ENCODE data around the gene CDC14A. TPM values are rescaled to one million over a fixed set of nuclear protein-coding genes. Genes with fewer than 3 reads are reported as not detected.

CDC14A gene
- total and polyA plus RNA-seq, 2 donors, result 8.3 to 9.8 TPM

DNA sequence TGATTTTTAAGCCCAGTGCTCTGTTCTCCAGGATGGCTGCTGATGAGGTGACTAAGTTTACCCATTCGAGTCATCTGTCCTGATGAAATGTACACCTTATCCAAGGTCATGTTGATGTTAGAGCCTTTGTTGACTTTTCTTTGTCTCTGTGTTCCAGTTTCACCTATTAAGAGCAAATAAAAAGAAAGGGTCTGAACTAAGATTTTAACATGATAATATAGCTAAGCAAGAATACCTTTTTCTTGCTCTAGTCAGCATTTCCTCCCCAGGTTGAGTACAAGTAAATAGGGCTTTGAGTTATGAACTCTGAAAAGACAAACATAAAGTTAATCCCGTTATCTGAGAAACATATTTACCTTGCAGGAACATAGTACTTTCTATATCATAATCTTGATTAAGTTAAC is 133.6 kb downstream of the CDC14A start:
- no peak overlapping the region for H3K27ac ChIP-seq (ENCODE audit: low read depth in 1 of 2, low read length in 1 of 2)
- no peaks in the 10 kb centered on the region for H3K27me3 ChIP-seq (ENCODE audit: control insufficient read depth in 2 of 2, insufficient read depth in 1 of 2, low read length in 1 of 2)
- no peaks in the 10 kb centered on the region for H3K4me1 ChIP-seq (ENCODE audit: control insufficient read depth in 2 of 2, insufficient read depth in 2 of 2, low read length in 2 of 2)
- no peak overlapping the region for H3K4me3 ChIP-seq (ENCODE audit: low read length in 2 of 2)
- no peaks in the 10 kb centered on the region for H3K9me3 ChIP-seq (ENCODE audit: control insufficient read depth in 2 of 2, insufficient read depth in 1 of 2, low read length in 1 of 2)
- DNase-seq (ENCODE audit: low read depth in 6 of 9, low spot score in 9 of 9), result no peak
- WGBS, result 98% methylated on average over 2 of the region's 2 CpGs
- peaks cover 0 to 3% of the 10 kb centered on the region in 2 donors for H3K36me3 ChIP-seq (ENCODE audit: control insufficient read depth in 2 of 2, insufficient read depth in 2 of 2, low read length in 1 of 2)

DNA sequence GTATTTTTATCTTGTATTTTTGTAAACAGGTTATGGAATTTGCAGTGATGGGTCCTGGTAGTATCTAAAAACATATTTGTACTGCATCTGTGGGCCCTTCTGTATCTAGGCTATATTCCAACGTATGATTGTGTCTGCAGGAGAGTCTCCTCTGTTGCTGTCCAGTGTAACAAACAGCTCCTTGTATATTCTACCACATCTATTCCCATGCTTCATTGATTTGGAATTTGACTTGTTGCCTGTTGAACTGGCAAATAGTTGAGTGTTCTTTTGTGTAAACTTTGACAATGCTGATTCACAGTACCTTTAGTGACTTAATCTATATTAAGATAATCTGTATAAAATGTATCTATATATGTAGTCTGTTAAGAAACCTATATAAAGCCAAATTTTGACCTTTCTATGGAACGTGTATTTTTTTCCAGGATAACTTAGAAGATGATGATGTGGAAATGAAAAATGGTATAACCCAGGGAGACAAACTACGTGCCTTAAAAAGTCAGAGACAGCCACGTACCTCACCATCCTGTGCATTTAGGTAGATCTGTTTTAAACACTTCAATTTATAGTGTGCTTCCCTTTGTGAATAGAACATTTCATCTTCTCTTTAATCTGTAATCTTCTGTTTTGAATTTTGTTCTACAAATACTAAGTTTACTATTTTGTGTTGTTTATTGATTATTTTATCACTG is 142.2 kb downstream of the CDC14A start:
- 98% methylated on average over 4 of the region's 4 CpGs for WGBS
- no peaks in the 10 kb centered on the region for H3K9me3 ChIP-seq (ENCODE audit: control insufficient read depth in 2 of 2, insufficient read depth in 1 of 2, low read length in 1 of 2)
- H3K4me3 ChIP-seq (ENCODE audit: low read length in 2 of 2), result no peak overlapping the region
- peaks cover 13 to 19% of the 10 kb centered on the region in 2 donors for H3K36me3 ChIP-seq (ENCODE audit: control insufficient read depth in 2 of 2, insufficient read depth in 2 of 2, low read length in 1 of 2)
- H3K4me1 ChIP-seq (ENCODE audit: control insufficient read depth in 2 of 2, insufficient read depth in 2 of 2, low read length in 2 of 2), result no peaks in the 10 kb centered on the region
- no peak for DNase-seq (ENCODE audit: low read depth in 6 of 9, low spot score in 9 of 9)
- H3K27ac ChIP-seq (ENCODE audit: low read depth in 1 of 2, low read length in 1 of 2), result no peak overlapping the region
- no peaks in the 10 kb centered on the region for H3K27me3 ChIP-seq (ENCODE audit: control insufficient read depth in 2 of 2, insufficient read depth in 1 of 2, low read length in 1 of 2)

DNA sequence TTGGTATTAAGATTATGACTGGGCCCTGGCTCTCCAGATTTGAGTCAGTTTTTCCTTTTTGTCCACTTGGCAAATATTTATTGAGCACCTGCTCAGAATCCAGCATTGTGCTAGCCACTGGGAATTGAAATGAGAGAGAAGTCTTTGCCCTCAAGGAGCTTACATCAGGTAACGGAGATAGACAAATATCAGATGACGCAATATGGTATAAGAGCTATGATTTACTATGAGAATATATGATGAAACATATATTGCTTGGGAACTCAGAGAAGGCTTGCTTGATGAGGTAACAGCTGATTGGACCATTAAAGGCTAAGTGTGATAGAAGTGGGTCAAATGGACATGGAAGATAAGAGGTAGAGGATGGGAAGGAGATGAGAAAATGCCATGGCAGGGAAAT is 144.6 kb downstream of the CDC14A start:
- H3K36me3 ChIP-seq (ENCODE audit: control insufficient read depth in 2 of 2, insufficient read depth in 2 of 2, low read length in 1 of 2), result peaks cover 20 to 33% of the 10 kb centered on the region in 2 donors
- no peak overlapping the region for H3K4me3 ChIP-seq (ENCODE audit: low read length in 2 of 2)
- WGBS, result 99% methylated on average over 2 of the region's 2 CpGs
- DNase-seq (ENCODE audit: low read depth in 6 of 9, low spot score in 9 of 9), result no peak
- no peaks in the 10 kb centered on the region for H3K27me3 ChIP-seq (ENCODE audit: control insufficient read depth in 2 of 2, insufficient read depth in 1 of 2, low read length in 1 of 2)
- no peaks in the 10 kb centered on the region for H3K9me3 ChIP-seq (ENCODE audit: control insufficient read depth in 2 of 2, insufficient read depth in 1 of 2, low read length in 1 of 2)
- no peaks in the 10 kb centered on the region for H3K4me1 ChIP-seq (ENCODE audit: control insufficient read depth in 2 of 2, insufficient read depth in 2 of 2, low read length in 2 of 2)
- no peak overlapping the region for H3K27ac ChIP-seq (ENCODE audit: low read depth in 1 of 2, low read length in 1 of 2)

DNA sequence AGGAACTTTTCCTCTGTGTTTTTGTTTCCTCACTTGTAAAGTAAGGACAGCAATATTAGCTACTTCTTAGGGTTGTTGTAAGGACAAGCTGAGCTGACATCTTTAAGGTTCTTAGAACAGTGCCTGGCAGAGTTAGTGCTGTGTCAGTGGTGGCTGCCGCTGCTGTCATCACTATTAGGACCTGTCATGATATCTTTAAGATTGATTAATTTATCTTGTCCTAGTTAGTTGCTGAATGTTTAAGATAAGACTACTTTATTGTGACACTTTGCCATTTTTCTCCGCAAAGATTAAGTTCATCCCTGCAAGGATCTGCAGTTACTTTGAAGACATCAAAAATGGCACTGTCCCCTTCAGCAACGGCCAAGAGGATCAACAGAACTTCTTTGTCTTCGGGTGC is 145.5 kb downstream of the CDC14A start:
- H3K9me3 ChIP-seq (ENCODE audit: control insufficient read depth in 2 of 2, insufficient read depth in 1 of 2, low read length in 1 of 2), result no peaks in the 10 kb centered on the region
- no peak for DNase-seq (ENCODE audit: low read depth in 6 of 9, low spot score in 9 of 9)
- no peak overlapping the region for H3K4me3 ChIP-seq (ENCODE audit: low read length in 2 of 2)
- WGBS, result 98% methylated on average over 4 of the region's 4 CpGs
- H3K36me3 ChIP-seq (ENCODE audit: control insufficient read depth in 2 of 2, insufficient read depth in 2 of 2, low read length in 1 of 2), result peaks cover 20 to 33% of the 10 kb centered on the region in 2 donors
- no peaks in the 10 kb centered on the region for H3K27me3 ChIP-seq (ENCODE audit: control insufficient read depth in 2 of 2, insufficient read depth in 1 of 2, low read length in 1 of 2)
- no peaks in the 10 kb centered on the region for H3K4me1 ChIP-seq (ENCODE audit: control insufficient read depth in 2 of 2, insufficient read depth in 2 of 2, low read length in 2 of 2)
- no peak overlapping the region for H3K27ac ChIP-seq (ENCODE audit: low read depth in 1 of 2, low read length in 1 of 2)

DNA sequence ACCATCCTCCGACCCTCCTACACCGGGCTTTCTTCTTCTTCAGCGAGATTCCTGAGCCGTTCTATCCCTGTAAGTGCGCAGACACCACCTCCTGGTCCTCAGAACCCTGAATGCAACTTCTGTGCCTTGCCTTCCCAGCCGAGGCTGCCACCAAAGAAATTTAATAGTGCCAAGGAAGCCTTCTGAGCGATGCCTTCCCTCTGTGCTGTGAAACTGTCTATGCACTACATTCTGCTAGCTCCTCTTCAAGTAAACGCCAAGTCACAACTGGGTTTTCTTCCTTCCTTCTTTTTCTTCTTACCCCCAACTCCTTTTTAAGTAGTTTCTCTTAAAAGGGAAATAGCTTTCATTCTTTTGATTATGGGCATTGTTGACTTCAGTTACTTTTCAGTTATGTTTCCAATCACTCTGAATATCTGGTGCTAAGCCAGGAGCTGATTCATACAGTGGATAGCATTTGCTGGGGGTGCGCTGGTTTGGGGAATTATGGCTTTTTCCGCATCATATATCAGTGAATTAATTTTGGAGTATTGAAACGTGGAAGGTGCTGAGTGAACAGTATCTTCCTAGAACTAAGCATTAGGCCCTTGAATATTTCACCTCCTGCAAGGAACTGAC is 147.0 kb downstream of the CDC14A start:
- H3K4me3 ChIP-seq (ENCODE audit: low read length in 2 of 2), result no peak overlapping the region
- H3K27ac ChIP-seq (ENCODE audit: low read depth in 1 of 2, low read length in 1 of 2), result no peak overlapping the region
- 98% methylated on average over 11 of the region's 11 CpGs for WGBS
- H3K27me3 ChIP-seq (ENCODE audit: control insufficient read depth in 2 of 2, insufficient read depth in 1 of 2, low read length in 1 of 2), result no peaks in the 10 kb centered on the region
- peaks cover 20 to 33% of the 10 kb centered on the region in 2 donors for H3K36me3 ChIP-seq (ENCODE audit: control insufficient read depth in 2 of 2, insufficient read depth in 2 of 2, low read length in 1 of 2)
- H3K9me3 ChIP-seq (ENCODE audit: control insufficient read depth in 2 of 2, insufficient read depth in 1 of 2, low read length in 1 of 2), result no peaks in the 10 kb centered on the region
- no peak for DNase-seq (ENCODE audit: low read depth in 6 of 9, low spot score in 9 of 9)
- no peaks in the 10 kb centered on the region for H3K4me1 ChIP-seq (ENCODE audit: control insufficient read depth in 2 of 2, insufficient read depth in 2 of 2, low read length in 2 of 2)

DNA sequence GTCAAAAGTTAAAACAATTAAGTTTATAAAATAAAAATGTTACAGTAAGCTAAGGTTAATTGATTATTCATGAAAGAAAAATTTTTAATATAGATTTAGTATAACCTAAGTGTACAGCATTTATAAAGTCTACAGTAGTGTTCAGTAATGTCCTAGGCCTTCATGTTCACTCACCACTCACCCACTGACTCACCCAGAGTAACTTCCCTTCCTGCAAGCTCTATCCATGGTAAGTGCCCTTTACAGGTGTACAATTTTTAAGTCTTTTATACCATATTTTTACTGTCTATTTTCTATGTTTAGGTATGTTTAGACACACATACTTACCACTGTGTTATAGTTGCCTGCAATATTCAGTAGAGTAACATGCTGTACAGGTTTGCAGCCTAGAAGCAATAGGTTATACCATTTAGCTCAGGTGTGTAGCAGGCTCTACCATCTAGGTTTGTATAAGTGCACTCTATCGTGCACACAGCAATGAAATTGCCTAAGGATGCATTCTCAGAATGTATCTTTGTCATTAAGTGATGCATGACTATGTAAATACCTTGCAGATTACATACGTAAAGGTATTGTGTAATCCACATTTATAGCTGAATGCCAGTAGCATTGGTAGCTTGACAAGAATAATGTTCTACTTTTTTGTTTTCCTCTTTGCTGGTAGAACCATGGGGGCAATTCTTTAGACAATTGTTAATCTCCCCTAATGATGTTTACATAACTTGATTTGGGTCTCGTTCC is 149.9 kb downstream of the CDC14A start:
- WGBS, result 95% methylated on average over 3 of the region's 3 CpGs
- no peak for DNase-seq (ENCODE audit: low read depth in 6 of 9, low spot score in 9 of 9)
- H3K27me3 ChIP-seq (ENCODE audit: control insufficient read depth in 2 of 2, insufficient read depth in 1 of 2, low read length in 1 of 2), result no peaks in the 10 kb centered on the region
- no peaks in the 10 kb centered on the region for H3K9me3 ChIP-seq (ENCODE audit: control insufficient read depth in 2 of 2, insufficient read depth in 1 of 2, low read length in 1 of 2)
- no peaks in the 10 kb centered on the region for H3K4me1 ChIP-seq (ENCODE audit: control insufficient read depth in 2 of 2, insufficient read depth in 2 of 2, low read length in 2 of 2)
- H3K27ac ChIP-seq (ENCODE audit: low read depth in 1 of 2, low read length in 1 of 2), result no peak overlapping the region
- H3K4me3 ChIP-seq (ENCODE audit: low read length in 2 of 2), result no peak overlapping the region
- peaks cover 20 to 32% of the 10 kb centered on the region in 2 donors for H3K36me3 ChIP-seq (ENCODE audit: control insufficient read depth in 2 of 2, insufficient read depth in 2 of 2, low read length in 1 of 2)

DNA sequence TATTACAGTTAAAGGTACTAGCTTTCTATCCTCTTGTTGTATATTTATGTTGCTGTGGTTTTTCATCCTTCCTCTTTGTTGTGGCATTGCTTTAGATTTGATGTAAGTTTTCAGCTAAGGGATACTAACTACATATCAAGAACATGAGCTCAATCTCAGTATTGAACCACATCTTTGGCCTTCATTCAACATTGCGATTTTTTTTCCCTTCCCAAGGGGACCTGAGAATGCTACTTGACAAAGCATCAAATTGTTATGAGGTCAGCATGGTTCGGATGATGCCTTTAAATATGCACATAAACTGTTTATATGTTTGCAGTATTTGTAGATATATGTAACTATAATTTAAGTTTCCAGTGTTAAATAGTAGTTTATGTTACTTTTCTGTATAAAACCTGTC is 153.9 kb downstream of the CDC14A start:
- Histone ChIP-seq H3K27me3 (ENCODE audit: control insufficient read depth in 2 of 2, insufficient read depth in 1 of 2, low read length in 1 of 2) (no peaks in the 10 kb centered on the region), H3K27ac (ENCODE audit: low read depth in 1 of 2, low read length in 1 of 2) (no peak overlapping the region), H3K9me3 (ENCODE audit: control insufficient read depth in 2 of 2, insufficient read depth in 1 of 2, low read length in 1 of 2) (no peaks in the 10 kb centered on the region), H3K4me1 (ENCODE audit: control insufficient read depth in 2 of 2, insufficient read depth in 2 of 2, low read length in 2 of 2) (no peaks in the 10 kb centered on the region), H3K36me3 (ENCODE audit: control insufficient read depth in 2 of 2, insufficient read depth in 2 of 2, low read length in 1 of 2) (peaks cover 0 to 7% of the 10 kb centered on the region in 2 donors), H3K4me3 (ENCODE audit: low read length in 2 of 2) (no peak overlapping the region)
- 95% methylated on average over 2 of the region's 2 CpGs for WGBS
- no peak for DNase-seq (ENCODE audit: low read depth in 6 of 9, low spot score in 9 of 9)

DNA sequence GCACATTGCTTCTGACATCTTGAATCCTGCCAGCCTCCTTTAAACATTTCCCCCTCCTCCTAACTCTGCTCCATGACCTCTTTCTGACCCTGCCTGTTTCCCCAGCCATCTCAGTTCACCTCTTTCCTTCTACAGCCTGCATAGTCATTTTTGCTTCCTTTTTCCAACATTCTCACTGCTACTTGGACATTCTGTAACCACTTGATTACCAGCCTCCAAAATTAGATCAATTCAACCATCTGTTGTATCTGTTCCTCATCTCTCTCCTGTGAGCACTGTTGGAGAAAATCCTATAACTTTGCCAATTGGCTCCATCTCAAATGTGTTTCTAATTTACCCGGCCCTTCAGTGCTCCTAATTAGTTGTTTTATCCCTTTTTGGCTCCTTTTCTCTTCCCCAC is 158.1 kb downstream of the CDC14A start:
- H3K27me3 ChIP-seq (ENCODE audit: control insufficient read depth in 2 of 2, insufficient read depth in 1 of 2, low read length in 1 of 2), result no peaks in the 10 kb centered on the region
- no peaks in the 10 kb centered on the region for H3K4me1 ChIP-seq (ENCODE audit: control insufficient read depth in 2 of 2, insufficient read depth in 2 of 2, low read length in 2 of 2)
- no peaks in the 10 kb centered on the region for H3K9me3 ChIP-seq (ENCODE audit: control insufficient read depth in 2 of 2, insufficient read depth in 1 of 2, low read length in 1 of 2)
- no peak for DNase-seq (ENCODE audit: low read depth in 6 of 9, low spot score in 9 of 9)
- WGBS, result 81% methylated on average over 1 of the region's 1 CpG
- no peak overlapping the region for H3K27ac ChIP-seq (ENCODE audit: low read depth in 1 of 2, low read length in 1 of 2)
- peaks cover 0 to 3% of the 10 kb centered on the region in 2 donors for H3K36me3 ChIP-seq (ENCODE audit: control insufficient read depth in 2 of 2, insufficient read depth in 2 of 2, low read length in 1 of 2)
- no peak overlapping the region for H3K4me3 ChIP-seq (ENCODE audit: low read length in 2 of 2)

DNA sequence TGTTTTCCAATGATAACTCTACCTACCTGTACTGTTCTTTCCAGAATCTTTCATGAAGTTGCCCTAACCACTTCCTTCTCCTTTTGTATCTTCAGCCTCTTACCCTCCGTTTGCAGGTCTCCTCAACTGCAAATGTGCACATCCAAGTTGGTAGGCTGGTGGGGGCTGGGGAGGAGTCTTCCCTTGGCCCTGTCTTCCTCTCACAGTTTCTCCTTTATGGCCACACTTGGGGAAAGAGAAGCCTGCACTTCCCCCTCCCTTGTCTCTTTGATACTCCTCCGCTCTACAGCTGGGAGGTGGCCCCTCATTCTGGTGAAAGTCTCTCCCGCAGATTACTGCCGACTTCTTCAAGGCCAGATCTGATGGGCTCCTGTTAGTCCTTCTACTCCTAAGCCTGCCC is 158.8 kb downstream of the CDC14A start:
- Histone ChIP-seq H3K4me1 (ENCODE audit: control insufficient read depth in 2 of 2, insufficient read depth in 2 of 2, low read length in 2 of 2) (no peaks in the 10 kb centered on the region), H3K9me3 (ENCODE audit: control insufficient read depth in 2 of 2, insufficient read depth in 1 of 2, low read length in 1 of 2) (no peaks in the 10 kb centered on the region), H3K4me3 (ENCODE audit: low read length in 2 of 2) (no peak overlapping the region), H3K27ac (ENCODE audit: low read depth in 1 of 2, low read length in 1 of 2) (no peak overlapping the region), H3K27me3 (ENCODE audit: control insufficient read depth in 2 of 2, insufficient read depth in 1 of 2, low read length in 1 of 2) (no peaks in the 10 kb centered on the region), H3K36me3 (ENCODE audit: control insufficient read depth in 2 of 2, insufficient read depth in 2 of 2, low read length in 1 of 2) (no peaks in the 10 kb centered on the region)
- no peak for DNase-seq (ENCODE audit: low read depth in 6 of 9, low spot score in 9 of 9)
- 75% methylated on average over 4 of the region's 4 CpGs for WGBS
